Duodenal mucosa (tissue), 2 donors: Measurements from ENCODE around the gene FUT6.

Source experiments
- H3K27ac ChIP-seq: one replicate; pipeline ENCODE4 v1.7.0; 2013; ENCODE audit warnings: low read depth, low read length
- H3K27me3 ChIP-seq, 2 donors: one replicate each; pipeline ENCODE4 v1.7.0; 2013; ENCODE audit warnings: low read length in 2 of 2, control low read depth in 1 of 2; ENCODE audit not compliant: insufficient read depth in 2 of 2, control insufficient read depth in 1 of 2
- H3K36me3 ChIP-seq, 2 donors: one replicate each; pipeline ENCODE4 v1.7.0; 2013; ENCODE audit warnings: low read length in 2 of 2, control low read depth in 1 of 2; ENCODE audit not compliant: insufficient read depth in 2 of 2, control insufficient read depth in 1 of 2
- H3K4me1 ChIP-seq, 2 donors: one replicate each; pipeline ENCODE4 v1.7.0; 2013; ENCODE audit warnings: low read length in 2 of 2, control low read depth in 1 of 2; ENCODE audit not compliant: insufficient read depth in 2 of 2, control insufficient read depth in 1 of 2
- H3K4me3 ChIP-seq, 2 donors: one replicate each; pipeline ENCODE4 v1.7.0; 2013; ENCODE audit warnings: low read length in 2 of 2, low read depth in 1 of 2
- H3K9ac ChIP-seq, 2 donors: one replicate each; pipeline ENCODE4 v1.7.0; 2013; ENCODE audit warnings: low read length in 2 of 2, low read depth in 1 of 2
- H3K9me3 ChIP-seq, 2 donors: one replicate each; pipeline ENCODE4 v1.7.0; 2013; ENCODE audit warnings: low read length in 2 of 2, control low read depth in 1 of 2; ENCODE audit not compliant: control insufficient read depth in 1 of 2

FUT6 gene

DNA sequence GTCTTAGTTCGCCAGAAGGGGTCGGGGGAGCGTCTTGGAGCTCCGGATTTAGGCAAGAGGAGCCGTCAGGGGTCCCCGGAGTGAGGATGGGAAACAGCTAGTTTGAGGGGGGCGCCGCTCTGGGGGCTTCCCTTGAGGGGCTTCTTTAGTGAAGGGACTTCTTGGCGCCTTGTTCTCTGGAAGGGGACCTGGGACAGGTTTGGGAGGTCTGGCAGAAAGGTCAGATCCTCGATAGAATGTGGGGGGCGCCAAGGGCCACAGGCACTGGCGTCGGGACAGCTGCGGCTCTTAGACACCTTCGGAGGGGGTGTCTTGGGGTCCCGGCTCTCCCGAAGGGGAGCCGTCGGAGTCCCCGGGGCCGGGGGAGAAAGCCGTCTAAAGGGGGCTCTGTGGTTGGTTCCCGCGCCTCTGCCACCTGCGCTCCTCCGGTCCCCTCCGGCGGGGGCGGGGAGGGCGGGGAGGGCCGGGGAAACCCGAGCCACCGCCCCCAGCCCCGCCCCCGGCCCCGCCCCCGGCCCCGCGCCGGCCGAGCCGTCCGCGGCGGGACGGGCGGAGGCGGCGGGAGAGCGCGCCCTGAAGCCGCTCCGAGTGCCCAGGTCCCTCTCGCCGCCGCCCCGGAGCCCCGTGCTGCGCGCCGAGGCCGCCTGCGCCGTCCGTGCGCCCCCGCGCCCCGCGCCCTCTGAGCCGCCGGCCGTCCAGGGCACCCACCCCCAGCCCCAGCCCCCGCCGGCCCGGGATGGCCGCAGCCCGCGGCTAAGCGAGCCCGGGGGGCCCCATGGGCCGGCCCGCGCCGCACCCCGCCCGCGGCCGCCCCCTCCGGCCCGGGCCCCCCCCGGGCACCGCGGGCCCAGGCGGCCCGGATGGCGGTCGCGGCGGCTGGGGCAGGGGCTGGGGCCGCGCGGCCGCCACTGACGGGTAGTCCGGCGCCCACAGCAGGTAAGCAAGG, 34.7 kb downstream of the FUT6 start, which contains the start of gene NRTN:
NRTN (plus strand) TSS at position 552 of the 946 bp plus-strand sequence. CDS start 19,099 bp downstream, outside the sequence.
- Histone ChIP-seq H3K4me3 (peak within 1 kb of the TSS; percentile 37 to 61), H3K27me3 (no peaks in the 10 kb centered on the region), H3K9ac (no peak within 1 kb of the TSS)

GRCh38 chr19:5803752-5804515, 35.6 kb downstream of the FUT6 start:
- peak overlapping the region; percentile 61 to 69 for H3K4me3 ChIP-seq
- H3K9ac ChIP-seq: peak overlapping the region in 1 of 2 donors; percentile 35
- peaks cover 26 to 32% of the 10 kb centered on the region in 2 donors for H3K4me1 ChIP-seq
- H3K9me3 ChIP-seq: no peaks in the 10 kb centered on the region
- no peaks in the 10 kb centered on the region for H3K27me3 ChIP-seq
- H3K36me3 ChIP-seq: no peaks in the 10 kb centered on the region
- no peak overlapping the region for H3K27ac ChIP-seq

More for the DNA sequence above, 34.7 kb downstream of the FUT6 start, which contains the start of gene NRTN:
- Histone ChIP-seq H3K4me1 (peaks cover 18 to 26% of the 10 kb centered on the region in 2 donors), H3K27ac (no peak within 1 kb of the TSS), H3K9me3 (no peaks in the 10 kb centered on the region), H3K36me3 (no peaks in the 10 kb centered on the region)

DNA sequence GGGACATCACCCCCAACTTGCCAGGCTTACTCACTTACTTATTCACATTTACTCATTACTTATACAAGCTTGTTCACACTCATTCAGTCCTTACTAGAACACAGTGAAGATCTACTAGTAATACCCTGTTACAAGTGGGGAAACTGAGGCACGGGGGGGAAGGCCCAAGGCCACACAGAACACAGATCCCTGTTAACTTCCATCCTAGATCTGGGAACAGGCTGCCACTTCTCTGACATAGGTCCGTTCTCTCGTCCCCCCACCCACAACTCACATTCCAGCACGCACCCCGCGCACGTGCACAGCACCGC, 36.1 kb downstream of the FUT6 start:
- Histone ChIP-seq H3K9me3 (no peaks in the 10 kb centered on the region), H3K27ac (no peak overlapping the region), H3K4me1 (peaks cover 27 to 32% of the 10 kb centered on the region in 2 donors), H3K4me3 (peak overlapping the region; percentile 61 to 69), H3K27me3 (no peaks in the 10 kb centered on the region), H3K36me3 (no peaks in the 10 kb centered on the region), H3K9ac (peak overlapping the region in 1 of 2 donors; percentile 35)

GRCh38 chr19:5801796-5802619, 37.5 kb downstream of the FUT6 start:
- Histone ChIP-seq H3K27ac (no peak overlapping the region), H3K9me3 (no peaks in the 10 kb centered on the region), H3K36me3 (no peaks in the 10 kb centered on the region), H3K27me3 (no peaks in the 10 kb centered on the region), H3K9ac (no peak overlapping the region), H3K4me3 (no peak overlapping the region), H3K4me1 (peaks cover 27 to 32% of the 10 kb centered on the region in 2 donors)

GRCh38 chr19:5800361-5801270, 38.9 kb downstream of the FUT6 start:
- Histone ChIP-seq H3K27me3 (no peaks in the 10 kb centered on the region), H3K9me3 (no peaks in the 10 kb centered on the region), H3K4me3 (no peak overlapping the region), H3K36me3 (no peaks in the 10 kb centered on the region), H3K9ac (no peak overlapping the region), H3K27ac (no peak overlapping the region), H3K4me1 (peaks cover 27 to 32% of the 10 kb centered on the region in 2 donors)

- Histone ChIP-seq H3K9me3 (no peaks in the 10 kb centered on the region), H3K4me1 (peaks cover 27 to 32% of the 10 kb centered on the region in 2 donors), H3K27me3 (no peaks in the 10 kb centered on the region), H3K36me3 (no peaks in the 10 kb centered on the region), H3K27ac (no peak overlapping the region), H3K4me3 (no peak overlapping the region), H3K9ac (no peak overlapping the region)
Measured at GRCh38 chr19:5799247-5800241, 40.0 kb downstream of the FUT6 start.

- Histone ChIP-seq H3K4me3 (no peak overlapping the region), H3K36me3 (no peaks in the 10 kb centered on the region), H3K9ac (no peak overlapping the region), H3K27me3 (no peaks in the 10 kb centered on the region), H3K27ac (no peak overlapping the region), H3K9me3 (no peaks in the 10 kb centered on the region), H3K4me1 (peaks cover 20 to 22% of the 10 kb centered on the region in 2 donors)
Measured at GRCh38 chr19:5798244-5798643, 41.3 kb downstream of the FUT6 start.

GRCh38 chr19:5795382-5795919, 44.1 kb downstream of the FUT6 start:
- peaks cover 13 to 16% of the 10 kb centered on the region in 2 donors for H3K4me1 ChIP-seq
- H3K27ac ChIP-seq: no peak overlapping the region
- no peak overlapping the region for H3K9ac ChIP-seq
- no peaks in the 10 kb centered on the region for H3K36me3 ChIP-seq
- H3K9me3 ChIP-seq: no peaks in the 10 kb centered on the region
- H3K27me3 ChIP-seq: no peaks in the 10 kb centered on the region
- H3K4me3 ChIP-seq: no peak overlapping the region
